Muscle of leg (tissue), 11 donors: ENCODE measurements around the gene SLC6A13. TPM values are rescaled to one million over a fixed set of nuclear protein-coding genes. Genes with fewer than 3 reads are reported as not detected.
A peak's percentile ranks its signal among the peaks of the same experiment; 100 is the strongest.
"Not testable (repeated sequence)": the region's sequence is repeated elsewhere in the genome, so short reads cannot be mapped to it uniquely, and the experiment has no call there.

Experiments used
- DNase-seq: peaks from one replicate; pipeline ENCODE4 v3.0.0; 2013
- H3K27ac ChIP-seq: one replicate; pipeline ENCODE4 v1.5.1; 2013; ENCODE audit warnings: mild to moderate bottlenecking, low read length, control low read depth
- H3K27me3 ChIP-seq: one replicate; pipeline ENCODE4 v1.6.1; 2013; ENCODE audit warnings: low read length; ENCODE audit not compliant: control insufficient read depth, insufficient read depth
- H3K36me3 ChIP-seq: one replicate; pipeline ENCODE4 v1.6.1; 2013; ENCODE audit warnings: low read length; ENCODE audit not compliant: control insufficient read depth, insufficient read depth
- H3K4me1 ChIP-seq: one replicate; pipeline ENCODE4 v1.6.1; 2013; ENCODE audit warnings: low read length; ENCODE audit not compliant: control insufficient read depth, insufficient read depth
- H3K4me3 ChIP-seq: one replicate; pipeline ENCODE4 v1.5.1; 2013; ENCODE audit warnings: low read length, control low read depth
- H3K9me3 ChIP-seq: replicated peaks from 2 replicates; pipeline ENCODE4 v1.6.1; 2013; ENCODE audit warnings: low read depth, low read length; ENCODE audit not compliant: control insufficient read depth
- WGBS: methylation state at CpG from one replicate; pipeline ENCODE4 v1.1.5; 2013; ENCODE audit warnings: missing lambda C conversion rate; ENCODE audit not compliant: insufficient coverage; 5-methylcytosine and 5-hydroxymethylcytosine counted together
- polyA plus RNA-seq, 8 donors: library from polyadenylated mRNA; unstranded; fragments of 120-200 nt; gene quantifications; one replicate each; pipeline versions ENCODE4 v1.2.1 to v1.2.3, GENCODE V29; 2013; ENCODE audit warnings: inconsistent platforms in 1 of 8, low replicate concordance in 1 of 8; ENCODE audit not compliant: insufficient read length in 8 of 8, insufficient read depth in 1 of 8
- total RNA-seq: library from RNA; stranded (reverse); fragments of 120-200 nt; gene quantifications from one replicate; pipeline ENCODE4 v1.2.4, GENCODE V29; 2013

Gene SLC6A13
- total and polyA plus RNA-seq, 9 donors = 0.77 to 7.5 (median 2.7) TPM

GRCh38 chr12:219891-220352 lies 42.7 kb downstream of the SLC6A13 start:
- no peak overlapping the region for H3K4me3 ChIP-seq
- no peaks in the 10 kb centered on the region for H3K27me3 ChIP-seq
- 38% methylated on average over 12 of the region's 17 CpGs for WGBS
- no peaks in the 10 kb centered on the region for H3K36me3 ChIP-seq
- no peak overlapping the region for H3K27ac ChIP-seq
- no peak for DNase-seq
- H3K9me3 ChIP-seq = no peaks in the 10 kb centered on the region
- H3K4me1 ChIP-seq = peaks cover 15% of the 10 kb centered on the region

- peaks cover 15% of the 10 kb centered on the region for H3K4me1 ChIP-seq
- H3K9me3 ChIP-seq = no peaks in the 10 kb centered on the region
- H3K27ac ChIP-seq = no peak overlapping the region
- peaks cover 5% of the 10 kb centered on the region for H3K27me3 ChIP-seq
- WGBS = 61% methylated on average over 28 of the region's 30 CpGs
- no peaks in the 10 kb centered on the region for H3K36me3 ChIP-seq
- DNase-seq = no peak
- H3K4me3 ChIP-seq = no peak overlapping the region
Observed at GRCh38 chr12:218728-219590, 43.7 kb downstream of the SLC6A13 start.

- WGBS = 75% methylated on average over 1 of the region's 5 CpGs
- Histone ChIP-seq H3K36me3 (no peaks in the 10 kb centered on the region), H3K27me3 (peaks cover 12% of the 10 kb centered on the region), H3K9me3 (no peaks in the 10 kb centered on the region), H3K27ac (no peak overlapping the region), H3K4me1 (peaks cover 22% of the 10 kb centered on the region), H3K4me3 (no peak overlapping the region)
- no peak for DNase-seq
Observed at GRCh38 chr12:218221-218620, 44.4 kb downstream of the SLC6A13 start.

- H3K27me3 ChIP-seq = peaks cover 22% of the 10 kb centered on the region
- H3K4me3 ChIP-seq, H3K36me3 ChIP-seq, H3K9me3 ChIP-seq, H3K27ac ChIP-seq, DNase-seq: not testable (repeated sequence)
- 86% methylated on average over 6 of the region's 6 CpGs for WGBS
- peaks cover 26% of the 10 kb centered on the region for H3K4me1 ChIP-seq
Observed at GRCh38 chr12:217029-217428, 45.6 kb downstream of the SLC6A13 start.

DNA sequence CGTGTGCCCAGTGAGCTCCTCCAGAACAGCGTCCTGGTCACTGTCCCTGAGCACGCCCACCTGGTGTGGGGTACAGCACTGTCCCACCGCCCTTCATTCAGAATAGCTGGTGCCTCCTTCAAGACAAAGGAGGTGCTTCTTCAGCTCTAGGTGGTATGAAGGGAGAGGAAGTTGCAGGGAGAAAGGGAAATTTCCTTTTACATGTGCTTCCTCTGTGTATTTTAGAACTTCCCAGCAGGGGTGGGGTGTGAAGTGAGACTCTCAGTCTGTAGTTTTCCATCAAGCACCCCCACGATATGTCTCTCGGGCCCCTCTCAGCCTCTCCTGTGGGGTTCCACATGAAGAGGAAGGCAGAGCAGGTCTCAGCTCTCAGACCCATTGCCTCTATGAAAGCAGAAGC lies 47.5 kb downstream of the SLC6A13 start:
- Histone ChIP-seq H3K4me3 (no peak overlapping the region), H3K27ac (no peak overlapping the region), H3K27me3 (peaks cover 26% of the 10 kb centered on the region), H3K9me3 (no peaks in the 10 kb centered on the region), H3K36me3 (no peaks in the 10 kb centered on the region), H3K4me1 (peaks cover 20% of the 10 kb centered on the region)
- 80% methylated on average over 6 of the region's 6 CpGs for WGBS
- DNase-seq = no peak

- H3K27me3 ChIP-seq = peaks cover 28% of the 10 kb centered on the region
- 40% methylated on average over 4 of the region's 14 CpGs for whole genome bisulfite sequencing
- no peak for DNase-seq
- peaks cover 15% of the 10 kb centered on the region for H3K4me1 ChIP-seq
- no peaks in the 10 kb centered on the region for H3K9me3 ChIP-seq
- no peaks in the 10 kb centered on the region for H3K36me3 ChIP-seq
- no peak within 1 kb of the TSS for H3K27ac ChIP-seq
- no peak within 1 kb of the TSS for H3K4me3 ChIP-seq
Observed at GRCh38 chr12:214003-214741, 48.5 kb downstream of the SLC6A13 start, which contains the start of gene SLC6A12. SLC6A12 (minus strand) TSS chr12:214157; CDS start chr12:209986, 4,171 bp downstream.

- Histone ChIP-seq H3K4me3 (no peak overlapping the region), H3K27ac (no peak overlapping the region), H3K9me3 (no peaks in the 10 kb centered on the region), H3K36me3 (no peaks in the 10 kb centered on the region), H3K4me1 (peaks cover 15% of the 10 kb centered on the region), H3K27me3 (peaks cover 28% of the 10 kb centered on the region)
- no peak for DNase-seq
- 33% methylated on average over 12 of the region's 12 CpGs for WGBS
Observed at GRCh38 chr12:213527-213932, 49.1 kb downstream of the SLC6A13 start.

DNA sequence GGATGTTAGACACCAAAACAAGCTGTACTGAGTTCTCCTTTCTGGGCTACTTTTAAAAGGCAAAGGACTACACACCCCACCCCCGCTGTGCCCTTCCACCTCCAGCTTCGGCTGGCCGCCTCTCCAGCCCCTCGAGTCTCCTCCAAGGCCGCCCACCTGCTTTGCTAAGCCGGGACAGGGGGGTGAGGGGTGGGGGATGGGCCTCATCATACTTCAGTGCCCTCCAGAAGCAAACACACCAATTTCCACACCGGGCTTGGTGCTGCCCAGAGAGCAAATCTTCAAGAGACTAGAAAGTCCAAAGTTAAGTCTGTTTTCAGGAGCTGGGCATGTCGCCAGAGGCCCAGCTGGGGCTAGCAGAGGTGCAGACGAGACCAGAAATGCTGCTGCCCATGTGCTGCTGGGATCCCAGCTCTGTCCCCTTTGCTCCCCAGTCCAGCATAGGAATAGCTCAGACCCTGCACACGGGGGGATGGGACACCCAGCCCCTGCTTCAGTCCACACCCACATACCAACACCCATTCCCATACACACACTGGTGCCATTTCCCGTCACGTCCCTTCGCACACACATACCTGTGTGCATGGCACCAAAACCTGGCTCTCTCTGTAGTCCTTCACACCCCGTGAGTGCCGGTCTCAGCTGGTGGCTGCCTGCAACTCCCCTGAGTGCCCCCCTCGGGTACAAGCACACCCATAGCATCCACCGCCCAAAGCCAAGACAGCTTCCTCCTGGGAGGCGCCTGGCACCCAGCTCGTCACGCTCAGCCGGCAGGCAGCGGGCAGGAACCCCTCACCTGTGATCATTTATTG lies 49.7 kb downstream of the SLC6A13 start:
- Histone ChIP-seq H3K27me3 (peaks cover 30% of the 10 kb centered on the region), H3K4me1 (peaks cover 15% of the 10 kb centered on the region), H3K27ac (no peak overlapping the region), H3K9me3 (no peaks in the 10 kb centered on the region), H3K36me3 (no peaks in the 10 kb centered on the region), H3K4me3 (no peak overlapping the region)
- 42% methylated on average over 15 of the region's 22 CpGs for WGBS
- peak; percentile 35 for DNase-seq

- DNase-seq = no peak
- H3K9me3 ChIP-seq = no peaks in the 10 kb centered on the region
- H3K4me3 ChIP-seq = no peak overlapping the region
- WGBS = 54% methylated on average over 7 of the region's 8 CpGs
- H3K27ac ChIP-seq = peak overlapping the region; percentile 13
- H3K4me1 ChIP-seq = peaks cover 15% of the 10 kb centered on the region
- H3K27me3 ChIP-seq = peaks cover 34% of the 10 kb centered on the region
- H3K36me3 ChIP-seq = no peaks in the 10 kb centered on the region
Observed at GRCh38 chr12:212415-212714, 50.3 kb downstream of the SLC6A13 start.
